Large intestine (tissue), 3 donors: ENCODE measurements around the gene DCBLD2. TPM values are rescaled to one million over a fixed set of nuclear protein-coding genes. Genes with fewer than 3 reads are reported as not detected.
A peak's percentile ranks its signal among the peaks of the same experiment; 100 is the strongest.

Experiments used
- DNase-seq, 2 donors: peaks; one replicate each; pipeline versions ENCODE4 v3.0.0 to v3.0.0-alpha.2; 2013
- H3K27ac ChIP-seq: one replicate; pipeline ENCODE4 v1.5.1; 2013; ENCODE audit warnings: low read length
- H3K27me3 ChIP-seq: 2 replicates; pipeline ENCODE4 v1.6.1; 2013; ENCODE audit warnings: low read length; ENCODE audit not compliant: control insufficient read depth, insufficient read depth
- H3K36me3 ChIP-seq: 2 replicates; pipeline ENCODE4 v1.6.1; 2013; ENCODE audit warnings: low read length; ENCODE audit not compliant: control insufficient read depth, insufficient read depth
- H3K4me1 ChIP-seq: one replicate; pipeline ENCODE4 v1.6.1; 2013; ENCODE audit warnings: low read length; ENCODE audit not compliant: control insufficient read depth, insufficient read depth
- H3K4me3 ChIP-seq: one replicate; pipeline ENCODE4 v1.5.1; 2013; ENCODE audit warnings: low read length
- H3K9me3 ChIP-seq: one replicate; pipeline ENCODE4 v1.6.1; 2013; ENCODE audit warnings: mild to moderate bottlenecking, low read depth, low read length, moderate library complexity; ENCODE audit not compliant: control insufficient read depth
- WGBS: methylation state at CpG from one replicate; pipeline ENCODE4 v1.1.5; 2013; ENCODE audit warnings: low lambda C conversion rate; ENCODE audit not compliant: insufficient coverage; 5-methylcytosine and 5-hydroxymethylcytosine counted together
- polyA plus RNA-seq: library from polyadenylated mRNA; unstranded; fragments of 120-200 nt; gene quantifications from one replicate; pipeline ENCODE4 v1.2.1, GENCODE V29; 2013

DCBLD2 gene
- polyA plus RNA-seq, 1 donor: 15.7 TPM

GRCh38 chr3:98796334-98796733 is 105.2 kb downstream of the DCBLD2 start:
- no peak overlapping the region for H3K27ac ChIP-seq
- no peak overlapping the region for H3K4me3 ChIP-seq
- H3K9me3 ChIP-seq: no peaks in the 10 kb centered on the region
- peak in 1 of 2 donors; percentile 46 for DNase-seq
- no peaks in the 10 kb centered on the region for H3K27me3 ChIP-seq
- WGBS: no CpG with 5 or more reads among the region's 5 CpGs
- peaks cover 11% of the 10 kb centered on the region for H3K36me3 ChIP-seq
- no peaks in the 10 kb centered on the region for H3K4me1 ChIP-seq

GRCh38 chr3:98793971-98794370 is 107.5 kb downstream of the DCBLD2 start:
- DNase-seq: no peak
- Histone ChIP-seq H3K27ac (no peak overlapping the region), H3K36me3 (no peaks in the 10 kb centered on the region), H3K4me1 (no peaks in the 10 kb centered on the region), H3K4me3 (no peak overlapping the region), H3K9me3 (no peaks in the 10 kb centered on the region), H3K27me3 (no peaks in the 10 kb centered on the region)
- 88% methylated on average over 1 of the region's 3 CpGs for WGBS

GRCh38 chr3:98791341-98792325 is 109.9 kb downstream of the DCBLD2 start:
- Histone ChIP-seq H3K4me1 (no peaks in the 10 kb centered on the region), H3K27me3 (no peaks in the 10 kb centered on the region), H3K9me3 (no peaks in the 10 kb centered on the region), H3K27ac (no peak overlapping the region), H3K36me3 (no peaks in the 10 kb centered on the region), H3K4me3 (no peak overlapping the region)
- no peak for DNase-seq
- WGBS: 96% methylated on average over 4 of the region's 7 CpGs

- no peaks in the 10 kb centered on the region for H3K36me3 ChIP-seq
- no peaks in the 10 kb centered on the region for H3K4me1 ChIP-seq
- H3K4me3 ChIP-seq: no peak overlapping the region
- H3K27me3 ChIP-seq: no peaks in the 10 kb centered on the region
- no peaks in the 10 kb centered on the region for H3K9me3 ChIP-seq
- WGBS: no CpG with 5 or more reads among the region's 2 CpGs
- H3K27ac ChIP-seq: no peak overlapping the region
- DNase-seq: no peak
These were observed 112.8 kb downstream of the DCBLD2 start for GRCh38 chr3:98788651-98789050.

GRCh38 chr3:98787181-98787580 is 114.3 kb downstream of the DCBLD2 start:
- no peak overlapping the region for H3K4me3 ChIP-seq
- whole genome bisulfite sequencing: no CpG with 5 or more reads among the region's 2 CpGs
- H3K27me3 ChIP-seq: no peaks in the 10 kb centered on the region
- no peaks in the 10 kb centered on the region for H3K9me3 ChIP-seq
- no peak for DNase-seq
- H3K27ac ChIP-seq: no peak overlapping the region
- H3K36me3 ChIP-seq: no peaks in the 10 kb centered on the region
- H3K4me1 ChIP-seq: no peaks in the 10 kb centered on the region

GRCh38 chr3:98786364-98787006 is 115.0 kb downstream of the DCBLD2 start:
- Histone ChIP-seq H3K4me3 (no peak overlapping the region), H3K4me1 (no peaks in the 10 kb centered on the region), H3K27me3 (no peaks in the 10 kb centered on the region), H3K27ac (peak overlapping the region; percentile 20), H3K9me3 (no peaks in the 10 kb centered on the region), H3K36me3 (no peaks in the 10 kb centered on the region)
- WGBS: no CpG with 5 or more reads among the region's 4 CpGs
- peak; percentile 30 to 41 for DNase-seq

GRCh38 chr3:98784666-98785600 is 116.6 kb downstream of the DCBLD2 start:
- no peaks in the 10 kb centered on the region for H3K9me3 ChIP-seq
- DNase-seq: no peak
- H3K27me3 ChIP-seq: no peaks in the 10 kb centered on the region
- no peak overlapping the region for H3K27ac ChIP-seq
- 50% methylated on average over 2 of the region's 3 CpGs for WGBS
- H3K4me3 ChIP-seq: no peak overlapping the region
- H3K4me1 ChIP-seq: no peaks in the 10 kb centered on the region
- no peaks in the 10 kb centered on the region for H3K36me3 ChIP-seq

GRCh38 chr3:98784042-98784441 is 117.5 kb downstream of the DCBLD2 start:
- DNase-seq: no peak
- H3K27ac ChIP-seq: no peak overlapping the region

GRCh38 chr3:98782824-98783500 is 118.5 kb downstream of the DCBLD2 start:
- H3K27ac ChIP-seq: no peak overlapping the region
- H3K36me3 ChIP-seq: no peaks in the 10 kb centered on the region
- no peak for DNase-seq
- peaks cover 15% of the 10 kb centered on the region for H3K4me1 ChIP-seq
- H3K4me3 ChIP-seq: no peak overlapping the region
- WGBS: 33% methylated on average over 1 of the region's 8 CpGs
- H3K27me3 ChIP-seq: no peaks in the 10 kb centered on the region
- H3K9me3 ChIP-seq: no peaks in the 10 kb centered on the region

More at GRCh38 chr3:98784042-98784441, 117.5 kb downstream of the DCBLD2 start:
- Histone ChIP-seq H3K4me3 (no peak overlapping the region), H3K4me1 (peaks cover 6% of the 10 kb centered on the region), H3K9me3 (no peaks in the 10 kb centered on the region), H3K36me3 (no peaks in the 10 kb centered on the region), H3K27me3 (no peaks in the 10 kb centered on the region)
- WGBS: no CpG with 5 or more reads among the region's 5 CpGs
